KMS-11 (cell line): Measurements from ENCODE around the gene IFT122.

ENCODE experiments used
- H2AFZ ChIP-seq: fragments of 200-600 bp; sonication (generic); 2 replicates; pipeline ENCODE4 v1.6.1; 2016; ENCODE audit warnings: antibody characterized with exemption, mixed run types, low read depth
- H3K27ac ChIP-seq: fragments of 200-600 bp; sonication (generic); 2 replicates; pipeline ENCODE4 v1.6.1; 2016; ENCODE audit warnings: mild to moderate bottlenecking, mixed run types
- H3K27me3 ChIP-seq: fragments of 200-600 bp; sonication (generic); 2 replicates; pipeline ENCODE4 v1.6.1; 2017; ENCODE audit warnings: mild to moderate bottlenecking, low read depth, mixed run types, moderate library complexity; ENCODE audit not compliant: insufficient read depth
- H3K36me3 ChIP-seq: fragments of 200-600 bp; sonication (generic); 2 replicates; pipeline ENCODE4 v1.6.1; 2017; ENCODE audit warnings: mild to moderate bottlenecking, mixed run types; ENCODE audit not compliant: insufficient read depth
- H3K4me1 ChIP-seq: fragments of 200-600 bp; sonication (generic); 2 replicates; pipeline ENCODE4 v1.6.1; 2016; ENCODE audit warnings: mild to moderate bottlenecking, low read depth, mixed run types; ENCODE audit not compliant: poor library complexity, severe bottlenecking
- H3K4me2 ChIP-seq: fragments of 200-600 bp; sonication (generic); 2 replicates; pipeline ENCODE4 v1.7.0; 2016; ENCODE audit warnings: mild to moderate bottlenecking, mixed run types
- H3K4me3 ChIP-seq: fragments of 200-600 bp; sonication (generic); IDR thresholded peaks from 2 replicates; pipeline ENCODE4 v1.6.1; 2017; ENCODE audit warnings: low read depth, low read length, mixed read lengths; ENCODE audit not compliant: insufficient read depth
- H3K79me2 ChIP-seq: fragments of 200-600 bp; sonication (generic); 2 replicates; pipeline ENCODE4 v1.6.1; 2016; ENCODE audit warnings: low read depth, mixed run types; ENCODE audit not compliant: insufficient read depth
- H3K9ac ChIP-seq: fragments of 200-600 bp; sonication (generic); 2 replicates; pipeline ENCODE4 v1.6.1; 2016; ENCODE audit warnings: mild to moderate bottlenecking, mixed run types
- H4K20me1 ChIP-seq: fragments of 200-600 bp; sonication (generic); 2 replicates; pipeline ENCODE4 v1.6.1; 2016; ENCODE audit warnings: mild to moderate bottlenecking, mixed run types; ENCODE audit not compliant: insufficient read depth
- TF ChIP-seq, protein P1 (sequence below): fragments of 200-600 bp; sonication (generic); conservative IDR thresholded peaks from 2 replicates; pipeline ENCODE4 v1.6.1; 2017; ENCODE audit warnings: low read depth, mild to moderate bottlenecking, antibody characterized with exemption, low read length, moderate library complexity, mixed read lengths

The IFT122 gene

DNA sequence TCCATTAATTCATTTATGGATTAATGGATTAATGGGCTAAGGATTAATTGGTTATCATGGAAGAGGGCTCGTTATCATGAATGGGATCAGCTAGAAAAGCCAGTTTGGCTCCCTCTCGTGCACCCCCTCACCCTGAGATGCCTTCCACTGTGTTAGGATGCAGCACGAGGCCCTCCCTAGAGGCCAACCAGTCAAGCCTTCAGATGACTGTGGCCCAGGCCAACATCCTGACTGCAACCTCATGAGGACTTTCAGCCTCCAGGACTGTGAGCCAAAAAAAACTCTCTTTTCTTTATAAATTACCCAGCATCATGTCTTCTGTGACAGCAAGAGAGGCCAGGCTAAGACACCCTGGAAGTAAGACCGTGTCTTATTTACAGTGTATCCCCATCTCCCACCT is 20.5 kb upstream of the IFT122 start:
- Histone ChIP-seq H3K4me1 (peaks cover 6% of the 10 kb centered on the region), H2AFZ (no peak overlapping the region), H3K27ac (no peak overlapping the region), H3K27me3 (no peaks in the 10 kb centered on the region), H3K9ac (no peak overlapping the region), H3K4me3 (no peak overlapping the region), H3K79me2 (no peaks in the 10 kb centered on the region), H3K36me3 (no peaks in the 10 kb centered on the region), H3K4me2 (no peak overlapping the region), H4K20me1 (no peaks in the 10 kb centered on the region)
- TF ChIP-seq, protein P1, sequence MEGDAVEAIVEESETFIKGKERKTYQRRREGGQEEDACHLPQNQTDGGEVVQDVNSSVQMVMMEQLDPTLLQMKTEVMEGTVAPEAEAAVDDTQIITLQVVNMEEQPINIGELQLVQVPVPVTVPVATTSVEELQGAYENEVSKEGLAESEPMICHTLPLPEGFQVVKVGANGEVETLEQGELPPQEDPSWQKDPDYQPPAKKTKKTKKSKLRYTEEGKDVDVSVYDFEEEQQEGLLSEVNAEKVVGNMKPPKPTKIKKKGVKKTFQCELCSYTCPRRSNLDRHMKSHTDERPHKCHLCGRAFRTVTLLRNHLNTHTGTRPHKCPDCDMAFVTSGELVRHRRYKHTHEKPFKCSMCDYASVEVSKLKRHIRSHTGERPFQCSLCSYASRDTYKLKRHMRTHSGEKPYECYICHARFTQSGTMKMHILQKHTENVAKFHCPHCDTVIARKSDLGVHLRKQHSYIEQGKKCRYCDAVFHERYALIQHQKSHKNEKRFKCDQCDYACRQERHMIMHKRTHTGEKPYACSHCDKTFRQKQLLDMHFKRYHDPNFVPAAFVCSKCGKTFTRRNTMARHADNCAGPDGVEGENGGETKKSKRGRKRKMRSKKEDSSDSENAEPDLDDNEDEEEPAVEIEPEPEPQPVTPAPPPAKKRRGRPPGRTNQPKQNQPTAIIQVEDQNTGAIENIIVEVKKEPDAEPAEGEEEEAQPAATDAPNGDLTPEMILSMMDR, result no peak

DNA sequence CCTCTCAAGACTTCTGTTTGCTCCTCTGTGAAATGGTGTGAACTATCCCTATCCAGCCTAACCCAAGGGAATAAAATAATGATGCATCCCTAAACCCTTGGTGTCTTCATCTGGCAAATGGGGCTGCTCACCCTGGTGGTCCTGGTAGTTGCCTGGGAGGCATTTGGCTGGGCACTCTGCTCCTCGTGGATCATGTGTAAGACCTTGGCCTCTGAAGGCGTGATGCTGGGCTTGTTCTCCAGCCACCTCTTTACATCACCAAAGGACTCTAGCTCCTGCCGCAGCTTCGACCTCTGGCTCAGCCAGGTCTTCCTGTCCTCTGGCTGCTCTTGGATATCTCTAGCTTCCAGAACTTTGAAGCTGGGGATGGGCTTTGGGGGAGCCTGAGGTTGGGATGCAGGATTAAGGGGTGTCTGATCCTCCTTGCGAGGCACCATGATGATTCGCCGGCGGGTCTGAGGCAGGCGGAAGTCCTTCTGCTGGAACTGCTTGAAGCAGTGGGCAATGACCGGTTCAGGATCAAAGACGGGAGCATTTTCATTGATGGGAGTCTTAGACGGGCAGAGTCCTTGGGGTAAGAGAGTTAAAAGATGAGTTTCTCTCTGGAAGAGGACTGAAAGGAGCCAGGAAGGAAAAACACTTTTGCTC is 18.7 kb upstream of the IFT122 start:
- H4K20me1 ChIP-seq, result no peaks in the 10 kb centered on the region
- no peak overlapping the region for H3K9ac ChIP-seq
- H3K36me3 ChIP-seq, result no peaks in the 10 kb centered on the region
- no peak overlapping the region for H3K4me3 ChIP-seq
- no peak overlapping the region for H2AFZ ChIP-seq
- H3K4me1 ChIP-seq, result peaks cover 9% of the 10 kb centered on the region
- no peak overlapping the region for H3K27ac ChIP-seq
- no peak overlapping the region for H3K4me2 ChIP-seq
- no peaks in the 10 kb centered on the region for H3K27me3 ChIP-seq
- no peaks in the 10 kb centered on the region for H3K79me2 ChIP-seq
- TF ChIP-seq, protein P1, result no peak

DNA sequence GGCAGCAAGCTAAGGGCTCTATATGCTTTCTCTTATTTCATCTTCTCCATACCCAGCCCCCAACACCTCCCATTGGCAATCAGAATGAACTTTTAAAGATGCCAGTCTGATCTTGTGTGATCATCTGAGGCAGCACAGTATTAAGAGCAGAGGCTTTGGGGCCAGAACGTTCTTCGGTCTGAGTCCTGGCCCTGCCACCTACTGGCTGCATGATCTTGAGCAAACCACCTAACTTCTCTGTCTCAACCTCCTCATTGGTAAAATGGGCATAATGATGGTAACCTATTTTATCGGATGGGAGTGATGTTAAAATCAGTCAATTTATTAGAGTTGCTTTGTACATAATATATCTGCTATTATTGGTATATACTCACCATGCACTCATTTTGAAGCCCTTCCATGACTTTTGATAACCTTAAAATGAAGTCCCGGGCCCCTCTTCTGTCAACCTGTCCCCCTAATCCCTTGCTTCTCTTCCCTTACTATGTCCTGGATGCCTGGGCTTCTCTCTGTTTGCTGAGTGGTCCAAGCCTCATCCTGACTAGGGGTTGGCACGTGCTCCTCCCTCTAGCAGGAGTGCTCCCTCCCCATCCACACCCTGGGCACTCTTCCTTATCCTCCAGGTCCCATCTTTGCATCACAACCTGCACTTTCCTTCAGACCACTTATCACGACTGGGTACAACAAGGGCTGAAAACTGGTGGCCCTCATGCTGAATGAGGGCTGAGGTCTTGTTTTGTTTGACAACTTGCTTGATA is 17.9 kb upstream of the IFT122 start:
- Histone ChIP-seq H4K20me1 (no peaks in the 10 kb centered on the region), H3K4me1 (peaks cover 9% of the 10 kb centered on the region), H2AFZ (no peak overlapping the region), H3K27ac (no peak overlapping the region), H3K4me3 (no peak overlapping the region), H3K36me3 (no peaks in the 10 kb centered on the region), H3K4me2 (no peak overlapping the region), H3K9ac (no peak overlapping the region), H3K27me3 (no peaks in the 10 kb centered on the region; the same call in 1 of the 2 replicates), H3K79me2 (no peaks in the 10 kb centered on the region)
- TF ChIP-seq, protein P1, result no peak

DNA sequence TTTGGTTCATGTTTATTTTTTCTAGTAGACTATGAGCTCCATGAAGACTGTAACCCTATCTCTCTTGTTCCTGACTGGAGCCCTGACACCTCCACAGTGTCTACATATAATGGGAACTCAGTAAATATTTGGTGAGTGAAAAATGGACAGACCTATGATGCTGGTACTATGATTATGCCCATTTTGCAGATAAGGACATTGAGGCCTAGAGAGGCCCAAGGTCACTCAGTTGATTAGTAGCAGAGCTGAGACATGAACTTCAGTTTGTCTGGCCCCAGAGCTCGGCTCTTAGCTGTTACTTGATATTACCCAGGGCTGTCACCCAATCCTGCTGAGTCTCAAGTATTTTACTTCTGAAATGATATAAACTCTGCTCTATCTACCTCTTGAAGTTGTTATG is 17.1 kb upstream of the IFT122 start:
- peaks cover 12% of the 10 kb centered on the region for H3K4me1 ChIP-seq
- H2AFZ ChIP-seq, result no peak overlapping the region
- H3K36me3 ChIP-seq, result no peaks in the 10 kb centered on the region
- H3K27ac ChIP-seq, result no peak overlapping the region
- no peak overlapping the region for H3K4me3 ChIP-seq
- no peak overlapping the region for H3K4me2 ChIP-seq
- H3K27me3 ChIP-seq, result no peaks in the 10 kb centered on the region; the same call in 1 of the 2 replicates
- TF ChIP-seq, protein P1, result no peak
- H3K79me2 ChIP-seq, result no peaks in the 10 kb centered on the region
- H3K9ac ChIP-seq, result no peak overlapping the region
- H4K20me1 ChIP-seq, result no peaks in the 10 kb centered on the region
